Peyer's patch (tissue), 4 donors: Measurements from ENCODE around the gene MCTP2. TPM values are rescaled to one million over a fixed set of nuclear protein-coding genes. Genes with fewer than 3 reads are reported as not detected.
A peak's percentile ranks its signal among the peaks of the same experiment; 100 is the strongest.

Experiments used
- DNase-seq, 3 donors: peaks; one replicate each; pipeline ENCODE4 v3.0.0-alpha.2; 2017 to 2019
- H3K27ac ChIP-seq, 4 donors: fragments of 200-600 bp; sonication (generic); one replicate each; pipeline ENCODE4 v1.5.1; 2016 to 2019
- H3K27me3 ChIP-seq, 2 donors: fragments of 200-600 bp; sonication (generic); one replicate each; pipeline ENCODE4 v1.5.1; 2019
- H3K36me3 ChIP-seq, 3 donors: fragments of 200-600 bp; sonication (generic); one replicate each; pipeline ENCODE4 v1.5.1; 2016 to 2019
- H3K4me1 ChIP-seq, 4 donors: fragments of 200-600 bp; sonication (generic); one replicate each; pipeline ENCODE4 v1.5.1; 2016 to 2019
- H3K4me3 ChIP-seq, 4 donors: fragments of 200-600 bp; sonication (generic); 1 replicate in 3 of 4; 2 replicates in 1 of 4; pipeline ENCODE4 v1.5.1; 2016 to 2019; ENCODE audit warnings: mild to moderate bottlenecking in 1 of 4
- H3K9me3 ChIP-seq, 4 donors: fragments of 200-600 bp; sonication (generic); one replicate each; pipeline ENCODE4 v1.5.1; 2016 to 2019; ENCODE audit warnings: mild to moderate bottlenecking in 1 of 4
- CTCF ChIP-seq, 6 experiments: fragments of 450-650 bp in 4 of 6; fragments of 200-600 bp in 2 of 6; sonication (generic) in 1 of 6; IDR thresholded peaks; one replicate each; pipeline ENCODE4 v1.5.1; 2017 to 2019; ENCODE audit warnings: antibody characterized with exemption in 6 of 6, mild to moderate bottlenecking in 3 of 6, moderate library complexity in 1 of 6
- POLR2A ChIP-seq, 2 donors: fragments of 450-650 bp; IDR thresholded peaks; one replicate each; pipeline ENCODE4 v1.5.1; 2017; ENCODE audit warnings: antibody characterized with exemption in 2 of 2, mild to moderate bottlenecking in 2 of 2, moderate library complexity in 2 of 2
- total RNA-seq, 4 donors: library from RNA; depleted of rRNA; stranded (reverse); fragments of >200 nt; gene quantifications; one replicate each; pipeline ENCODE4 v1.1.0, GENCODE V29; 2016

MCTP2 gene
- total RNA-seq, 4 donors from 2014 or later: 40.8 to 241 (median 74.0) TPM

- Histone ChIP-seq H3K27ac (peak overlapping the region; percentile 71 to 95 (median 86)), H3K9me3 (no peaks in the 10 kb centered on the region), H3K27me3 (no peaks in the 10 kb centered on the region), H3K4me3 (peak overlapping the region; percentile 67 to 88 (median 82)), H3K4me1 (peaks cover 0 to 22% (median 7%) of the 10 kb centered on the region in 4 donors), H3K36me3 (no peaks in the 10 kb centered on the region)
- no peak for TF ChIP-seq POLR2A (IDR thresholded peaks at IDR 0.05)
- peak in 2 of 6 experiments; percentile 11 for TF ChIP-seq CTCF (IDR thresholded peaks at IDR 0.05)
- DNase-seq: no peak
Measured at GRCh38 chr15:94231723-94232468, 535 bp downstream of the MCTP2 start.

- peak overlapping the region in 1 of 4 donors; percentile 81 for H3K4me3 ChIP-seq
- H3K36me3 ChIP-seq: no peaks in the 10 kb centered on the region
- peaks cover 0 to 22% (median 7%) of the 10 kb centered on the region in 4 donors for H3K4me1 ChIP-seq
- no peaks in the 10 kb centered on the region for H3K27me3 ChIP-seq
- no peaks in the 10 kb centered on the region for H3K9me3 ChIP-seq
- TF ChIP-seq CTCF (IDR thresholded peaks at IDR 0.05): no peak
- no peak for TF ChIP-seq POLR2A (IDR thresholded peaks at IDR 0.05)
- H3K27ac ChIP-seq: no peak overlapping the region
- no peak for DNase-seq
Measured at GRCh38 chr15:94233441-94233840, 2.1 kb downstream of the MCTP2 start.

GRCh38 chr15:94234300-94234699 is 2.9 kb downstream of the MCTP2 start:
- no peaks in the 10 kb centered on the region for H3K27me3 ChIP-seq
- TF ChIP-seq CTCF (IDR thresholded peaks at IDR 0.05) (no peak), POLR2A (IDR thresholded peaks at IDR 0.05) (no peak)
- H3K36me3 ChIP-seq: no peaks in the 10 kb centered on the region
- H3K4me3 ChIP-seq: no peak overlapping the region
- H3K27ac ChIP-seq: no peak overlapping the region
- peak in 1 of 3 donors; percentile 16 for DNase-seq
- peaks cover 0 to 24% (median 7%) of the 10 kb centered on the region in 4 donors for H3K4me1 ChIP-seq
- H3K9me3 ChIP-seq: no peaks in the 10 kb centered on the region

GRCh38 chr15:94235041-94235440 is 3.7 kb downstream of the MCTP2 start:
- H3K4me1 ChIP-seq: peaks cover 0 to 25% (median 5%) of the 10 kb centered on the region in 4 donors
- no peak for TF ChIP-seq POLR2A (IDR thresholded peaks at IDR 0.05)
- TF ChIP-seq CTCF (IDR thresholded peaks at IDR 0.05): no peak

GRCh38 chr15:94235646-94236045 is 4.3 kb downstream of the MCTP2 start:
- TF ChIP-seq POLR2A (IDR thresholded peaks at IDR 0.05) (no peak), CTCF (IDR thresholded peaks at IDR 0.05) (no peak)
- no peak for DNase-seq
- Histone ChIP-seq H3K9me3 (no peaks in the 10 kb centered on the region), H3K4me1 (peaks cover 0 to 25% (median 3%) of the 10 kb centered on the region in 4 donors), H3K27ac (no peak overlapping the region), H3K4me3 (no peak overlapping the region), H3K27me3 (no peaks in the 10 kb centered on the region), H3K36me3 (no peaks in the 10 kb centered on the region)

More at GRCh38 chr15:94235041-94235440, 3.7 kb downstream of the MCTP2 start:
- no peaks in the 10 kb centered on the region for H3K36me3 ChIP-seq
- H3K4me3 ChIP-seq: no peak overlapping the region
- no peaks in the 10 kb centered on the region for H3K9me3 ChIP-seq
- no peak for DNase-seq
- H3K27me3 ChIP-seq: no peaks in the 10 kb centered on the region
- H3K27ac ChIP-seq: no peak overlapping the region
